GM12864 (cell line): ENCODE measurements around the gene SIPA1.

Source experiments
- DNase-seq: peaks from one replicate; pipeline ENCODE4 v3.0.0-alpha.2; 2011; ENCODE audit warnings: low read depth
- H3K4me3 ChIP-seq: 2 replicates; pipeline ENCODE4 v1.5.1; 2011; ENCODE audit warnings: mild to moderate bottlenecking, low read depth, low read length, control low read depth
- CTCF ChIP-seq: IDR thresholded peaks from 2 replicates; pipeline ENCODE4 v1.5.1; 2011; ENCODE audit warnings: low read depth, mild to moderate bottlenecking, moderate library complexity, low read length, control low read depth, inconsistent platforms; ENCODE audit errors: missing control alignments

Gene SIPA1

DNA sequence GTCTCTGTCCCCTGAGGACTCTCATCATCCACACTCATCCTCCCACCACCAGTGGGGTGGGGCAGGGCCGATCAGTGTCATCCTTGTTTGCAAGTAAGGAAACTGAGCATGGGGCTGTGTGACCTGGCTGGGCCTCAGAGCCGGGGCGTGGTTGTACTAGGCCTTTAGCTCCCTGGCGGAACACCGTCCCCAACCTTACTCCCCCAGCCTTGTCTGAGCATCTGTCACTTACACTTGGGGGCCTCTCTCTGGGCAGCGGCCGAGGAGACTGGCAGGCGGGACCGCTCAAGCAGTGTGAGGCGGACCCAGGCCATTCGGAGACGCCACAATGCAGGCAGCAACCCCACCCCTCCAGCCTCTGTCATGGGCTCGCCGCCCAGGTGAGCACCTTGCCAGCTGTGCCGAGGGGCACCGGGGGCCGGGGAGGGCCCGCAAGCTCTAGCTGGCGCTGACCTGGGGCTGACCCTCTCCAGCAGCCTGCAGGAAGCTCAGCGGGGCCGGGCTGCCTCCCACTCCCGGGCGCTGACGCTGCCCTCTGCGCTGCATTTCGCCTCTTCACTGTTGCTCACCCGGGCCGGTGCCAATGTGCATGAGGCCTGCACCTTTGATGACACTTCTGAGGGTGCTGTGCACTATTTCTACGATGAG, 18.5 kb upstream of the SIPA1 start:
- no peak for TF ChIP-seq CTCF
- no peak for DNase-seq
- no peak overlapping the region for H3K4me3 ChIP-seq

DNA sequence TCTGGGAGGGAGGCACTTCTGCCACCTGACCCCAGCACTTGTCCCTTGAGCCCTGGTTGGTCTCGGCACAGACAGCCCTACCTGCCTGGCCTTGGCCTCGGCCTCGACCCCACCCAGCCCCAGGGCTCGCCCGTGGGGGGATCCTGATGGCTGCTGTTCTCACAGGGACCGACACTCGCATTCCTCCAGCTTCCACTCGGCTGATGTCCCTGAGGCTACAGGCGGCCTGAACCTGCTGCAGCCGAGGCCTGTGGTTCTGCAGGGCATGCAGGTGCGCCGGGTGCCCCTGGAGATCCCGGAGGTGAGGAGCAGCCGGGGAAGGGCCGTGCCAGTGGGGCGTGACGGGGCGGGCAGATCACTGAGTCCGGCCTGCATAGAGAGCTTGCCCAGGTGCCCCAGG, 17.2 kb upstream of the SIPA1 start:
- no peak for TF ChIP-seq CTCF
- H3K4me3 ChIP-seq = no peak overlapping the region
- DNase-seq = no peak

DNA sequence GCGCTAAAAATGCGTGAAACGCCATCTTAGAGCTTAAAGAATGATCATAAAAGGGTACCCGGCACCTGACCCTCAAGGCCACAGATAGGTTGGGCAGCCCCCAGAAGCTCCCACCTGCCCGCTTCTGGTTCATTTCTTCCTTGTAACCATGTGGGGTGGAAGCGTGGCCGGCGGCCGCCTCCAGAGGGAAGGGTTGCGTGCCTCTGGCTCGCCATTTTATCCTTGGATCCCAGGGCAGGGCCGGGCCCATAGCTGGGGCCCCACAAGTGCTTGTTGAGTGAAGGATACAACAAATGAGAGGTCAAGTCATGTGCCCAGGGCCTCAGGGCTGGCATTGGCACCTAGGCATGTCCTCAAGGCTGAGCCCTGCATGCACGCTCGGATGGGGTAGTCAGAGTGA, 16.4 kb upstream of the SIPA1 start:
- no peak overlapping the region for H3K4me3 ChIP-seq
- DNase-seq = no peak
- TF ChIP-seq CTCF = no peak

GRCh38 chr11:65622011-65622410, 15.9 kb upstream of the SIPA1 start:
- TF ChIP-seq CTCF = no peak
- no peak for DNase-seq
- no peak overlapping the region for H3K4me3 ChIP-seq

DNA sequence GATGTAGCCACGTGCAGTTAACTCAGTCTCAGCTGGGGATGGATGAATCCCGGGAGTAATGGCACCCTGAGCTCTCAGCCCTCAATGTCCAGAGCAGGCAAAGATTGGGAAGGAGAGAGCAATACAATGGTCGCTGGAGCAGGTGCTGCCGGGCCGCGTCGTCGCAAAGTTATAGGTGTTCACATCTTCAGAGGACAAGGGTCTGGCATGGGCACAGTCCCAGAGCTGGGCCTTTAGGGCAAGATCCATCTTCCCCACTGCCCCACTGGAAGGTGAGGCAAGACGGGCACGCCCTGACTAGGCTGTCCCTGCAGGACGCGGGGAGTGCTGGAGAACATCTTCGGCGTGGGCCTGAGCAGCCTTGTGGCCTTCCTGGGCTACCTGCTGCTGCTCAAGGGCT, 14.7 kb upstream of the SIPA1 start:
- DNase-seq = no peak
- H3K4me3 ChIP-seq = no peak overlapping the region
- TF ChIP-seq CTCF = no peak

GRCh38 chr11:65623852-65624616, 13.9 kb upstream of the SIPA1 start:
- no peak for TF ChIP-seq CTCF
- no peak overlapping the region for H3K4me3 ChIP-seq
- no peak for DNase-seq
